Hepatocyte (in vitro differentiated cells): Measurements from ENCODE around the gene CLDN11. TPM values are rescaled to one million over a fixed set of nuclear protein-coding genes. Genes with fewer than 3 reads are reported as not detected.

Source experiments
- DNase-seq: peaks from one replicate; pipeline ENCODE4 v3.0.0-alpha.2; 2016; ENCODE audit warnings: low spot score
- H2AFZ ChIP-seq: fragments of 200-600 bp; sonication (generic); 2 replicates; pipeline ENCODE4 v1.6.0; 2016; ENCODE audit warnings: antibody characterized with exemption, mild to moderate bottlenecking
- H3K27ac ChIP-seq: fragments of 200-600 bp; sonication (generic); 2 replicates; pipeline ENCODE4 v1.5.1; 2016; ENCODE audit warnings: mild to moderate bottlenecking
- H3K27me3 ChIP-seq: fragments of 200-600 bp; sonication (generic); 2 replicates; pipeline ENCODE4 v1.6.1; 2016
- H3K36me3 ChIP-seq: fragments of 200-600 bp; sonication (generic); replicated peaks from 2 replicates; pipeline ENCODE4 v1.5.1; 2016; ENCODE audit warnings: low read depth; ENCODE audit not compliant: insufficient read depth
- H3K4me1 ChIP-seq: fragments of 200-600 bp; sonication (generic); 2 replicates; pipeline ENCODE4 v1.5.1; 2016; ENCODE audit warnings: mild to moderate bottlenecking, moderate library complexity; ENCODE audit not compliant: insufficient read depth
- H3K4me2 ChIP-seq: fragments of 200-600 bp; sonication (generic); 2 replicates; pipeline ENCODE4 v1.6.0; 2016
- H3K4me3 ChIP-seq: fragments of 200-600 bp; sonication (generic); 2 replicates; pipeline ENCODE4 v1.5.1; 2016; ENCODE audit warnings: mild to moderate bottlenecking
- H3K79me2 ChIP-seq: fragments of 200-600 bp; sonication (generic); 2 replicates; pipeline ENCODE4 v1.6.0; 2017; ENCODE audit warnings: mild to moderate bottlenecking
- H3K9me2 ChIP-seq: fragments of 200-600 bp; sonication (generic); replicated peaks from 2 replicates; pipeline ENCODE4 v1.6.0; 2017; ENCODE audit warnings: mild to moderate bottlenecking; ENCODE audit not compliant: insufficient read depth
- H3K9me3 ChIP-seq: fragments of 200-600 bp; sonication (generic); 2 replicates; pipeline ENCODE4 v1.5.1; 2016; ENCODE audit warnings: low read depth, mild to moderate bottlenecking
- H4K20me1 ChIP-seq: fragments of 200-600 bp; sonication (generic); 2 replicates; pipeline ENCODE4 v1.6.0; 2016; ENCODE audit warnings: mild to moderate bottlenecking; ENCODE audit not compliant: insufficient read depth, poor library complexity, severe bottlenecking
- EZH2 ChIP-seq: fragments of 200-600 bp; sonication (generic); IDR thresholded peaks from 2 replicates; pipeline ENCODE4 v1.6.1; 2016; ENCODE audit warnings: antibody characterized with exemption, mild to moderate bottlenecking, borderline replicate concordance
- EZH2phosphoT487 ChIP-seq: fragments of 200-600 bp; sonication (generic); IDR thresholded peaks from one replicate; pipeline ENCODE4 v1.6.1; 2018; ENCODE audit warnings: antibody characterized with exemption, mild to moderate bottlenecking, low read depth, moderate library complexity; ENCODE audit not compliant: unreplicated experiment, severe bottlenecking
- WGBS: methylation state at CpG from one replicate; pipeline ENCODE4 v1.1.6; 2016; ENCODE audit warnings: low lambda C conversion rate; ENCODE audit errors: missing lambda C conversion rate; 5-methylcytosine and 5-hydroxymethylcytosine counted together
- polyA plus RNA-seq: library from polyadenylated mRNA; unstranded; fragments of >200 nt; fragmentation: Nextera tagmentation; extraction: Ambion mirVana; gene quantifications from 2 replicates; pipeline ENCODE4 v1.2.1, GENCODE V29; 2016
- total RNA-seq: library from RNA; depleted of rRNA; stranded (reverse); fragments of >200 nt; gene quantifications from 2 replicates; pipeline ENCODE4 v1.2.3, GENCODE V29; 2014
- TF ChIP-seq, protein P1 (sequence below): fragments of 200-600 bp; sonication (generic); IDR thresholded peaks from 2 replicates; pipeline ENCODE4 v1.5.1; 2016; ENCODE audit warnings: antibody characterized with exemption, mild to moderate bottlenecking; ENCODE audit not compliant: poor library complexity

The CLDN11 gene
- total and polyA plus RNA-seq, 2 experiments from 2014 or later: 7.7 to 29.5 TPM

DNA sequence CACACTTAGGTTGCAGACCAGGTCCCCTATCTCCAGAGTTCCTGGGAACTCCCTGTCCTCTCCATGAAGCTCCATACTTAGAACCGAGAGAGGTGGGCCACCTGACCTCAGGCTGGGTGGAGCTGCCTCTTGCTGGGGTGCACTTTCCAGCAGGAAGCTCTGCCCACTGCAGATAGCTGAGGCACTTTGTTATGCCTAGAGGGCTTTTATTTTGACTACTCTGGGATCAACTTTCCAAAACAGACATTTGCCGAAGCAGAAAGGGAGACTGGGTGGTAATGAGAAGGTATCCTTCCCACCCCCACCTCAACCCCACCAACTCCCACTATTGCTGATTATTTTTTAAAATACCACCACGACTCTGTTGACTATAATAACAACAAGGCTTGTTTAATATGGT is 54.7 kb downstream of the CLDN11 start:
- H3K9me2 ChIP-seq: no peaks in the 10 kb centered on the region
- no peak for DNase-seq
- TF ChIP-seq EZH2: no peak
- no peak for TF ChIP-seq EZH2phosphoT487
- TF ChIP-seq, protein P1, sequence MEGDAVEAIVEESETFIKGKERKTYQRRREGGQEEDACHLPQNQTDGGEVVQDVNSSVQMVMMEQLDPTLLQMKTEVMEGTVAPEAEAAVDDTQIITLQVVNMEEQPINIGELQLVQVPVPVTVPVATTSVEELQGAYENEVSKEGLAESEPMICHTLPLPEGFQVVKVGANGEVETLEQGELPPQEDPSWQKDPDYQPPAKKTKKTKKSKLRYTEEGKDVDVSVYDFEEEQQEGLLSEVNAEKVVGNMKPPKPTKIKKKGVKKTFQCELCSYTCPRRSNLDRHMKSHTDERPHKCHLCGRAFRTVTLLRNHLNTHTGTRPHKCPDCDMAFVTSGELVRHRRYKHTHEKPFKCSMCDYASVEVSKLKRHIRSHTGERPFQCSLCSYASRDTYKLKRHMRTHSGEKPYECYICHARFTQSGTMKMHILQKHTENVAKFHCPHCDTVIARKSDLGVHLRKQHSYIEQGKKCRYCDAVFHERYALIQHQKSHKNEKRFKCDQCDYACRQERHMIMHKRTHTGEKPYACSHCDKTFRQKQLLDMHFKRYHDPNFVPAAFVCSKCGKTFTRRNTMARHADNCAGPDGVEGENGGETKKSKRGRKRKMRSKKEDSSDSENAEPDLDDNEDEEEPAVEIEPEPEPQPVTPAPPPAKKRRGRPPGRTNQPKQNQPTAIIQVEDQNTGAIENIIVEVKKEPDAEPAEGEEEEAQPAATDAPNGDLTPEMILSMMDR: no peak
- no peak overlapping the region for H2AFZ ChIP-seq
- no peak overlapping the region for H3K27ac ChIP-seq
- H3K79me2 ChIP-seq: no peaks in the 10 kb centered on the region
- H4K20me1 ChIP-seq: no peaks in the 10 kb centered on the region
- no peaks in the 10 kb centered on the region for H3K9me3 ChIP-seq
- H3K36me3 ChIP-seq: no peaks in the 10 kb centered on the region
- H3K4me3 ChIP-seq: no peak overlapping the region
- no peaks in the 10 kb centered on the region for H3K27me3 ChIP-seq
- peaks cover 23% of the 10 kb centered on the region for H3K4me1 ChIP-seq
- WGBS: 64% methylated on average over 3 of the region's 3 CpGs
- no peak overlapping the region for H3K4me2 ChIP-seq

DNA sequence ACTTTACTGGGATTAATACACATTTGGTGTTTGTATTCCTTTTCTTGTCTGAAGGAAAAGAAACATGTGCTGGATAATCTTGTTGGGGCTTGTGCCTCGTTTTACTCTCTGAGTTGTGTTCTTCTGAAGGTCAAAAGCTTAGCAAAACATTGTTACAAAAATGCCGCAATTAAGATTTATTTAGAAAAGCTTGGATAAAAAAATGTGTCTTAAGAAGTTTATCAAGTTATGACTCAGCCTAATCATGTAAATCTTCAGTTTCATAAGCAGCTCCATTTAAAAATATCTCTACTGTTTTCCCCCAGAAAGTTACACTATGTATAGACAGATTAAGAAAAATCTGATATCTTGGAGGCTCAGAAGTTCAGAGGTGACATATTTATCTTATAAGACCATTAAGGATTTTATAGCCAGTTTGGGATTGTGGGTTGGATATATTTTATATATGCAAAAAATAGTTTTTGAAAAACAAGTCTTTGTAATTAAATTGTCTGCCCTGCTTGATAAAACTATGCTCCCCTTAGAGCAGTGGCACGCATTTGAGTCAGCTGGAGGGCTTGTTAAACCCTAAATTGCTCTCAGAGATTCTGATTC is 56.5 kb downstream of the CLDN11 start:
- TF ChIP-seq, protein P1: no peak
- TF ChIP-seq EZH2 (no peak), EZH2phosphoT487 (no peak)
- H3K79me2 ChIP-seq: no peaks in the 10 kb centered on the region
- no peak overlapping the region for H3K4me3 ChIP-seq
- H3K27ac ChIP-seq: no peak overlapping the region
- no peaks in the 10 kb centered on the region for H3K9me2 ChIP-seq
- DNase-seq: no peak
- WGBS: 73% methylated on average over 3 of the region's 3 CpGs
- no peak overlapping the region for H3K4me2 ChIP-seq
- no peak overlapping the region for H2AFZ ChIP-seq
- no peaks in the 10 kb centered on the region for H3K36me3 ChIP-seq
- H3K4me1 ChIP-seq: peaks cover 9% of the 10 kb centered on the region
- H3K27me3 ChIP-seq: no peaks in the 10 kb centered on the region
- no peaks in the 10 kb centered on the region for H3K9me3 ChIP-seq
- no peaks in the 10 kb centered on the region for H4K20me1 ChIP-seq

DNA sequence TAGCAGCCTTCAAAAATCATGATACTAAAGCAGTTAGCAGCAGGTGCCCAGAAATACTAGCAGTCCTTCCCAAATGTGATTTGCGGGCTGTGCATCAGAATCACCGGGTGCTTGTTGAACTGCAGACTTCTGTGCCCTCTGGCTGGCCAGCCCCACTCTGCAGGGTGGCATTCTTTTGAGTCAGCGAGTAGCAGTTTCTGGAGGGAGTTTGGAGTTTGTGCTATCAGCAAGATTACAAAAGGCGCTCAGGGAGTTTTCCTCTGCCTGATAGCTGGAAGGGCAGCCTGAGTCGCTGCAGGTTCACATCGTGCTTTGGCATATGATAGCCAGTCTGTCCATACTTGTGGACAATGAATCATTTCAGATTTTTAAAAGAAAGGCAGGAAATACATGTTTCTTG is 57.6 kb downstream of the CLDN11 start:
- Histone ChIP-seq H4K20me1 (no peaks in the 10 kb centered on the region), H3K9me3 (no peaks in the 10 kb centered on the region), H3K36me3 (no peaks in the 10 kb centered on the region), H3K27ac (no peak overlapping the region), H3K4me2 (no peak overlapping the region), H3K79me2 (no peaks in the 10 kb centered on the region), H2AFZ (no peak overlapping the region), H3K27me3 (no peaks in the 10 kb centered on the region), H3K9me2 (no peaks in the 10 kb centered on the region), H3K4me1 (peaks cover 5% of the 10 kb centered on the region), H3K4me3 (no peak overlapping the region)
- 48% methylated on average over 6 of the region's 6 CpGs for WGBS
- DNase-seq: no peak
- TF ChIP-seq EZH2phosphoT487: no peak
- TF ChIP-seq, protein P1: no peak
- TF ChIP-seq EZH2: no peak
